ENCODE results near the gene ZNF503. TPM values are rescaled to one million over a fixed set of nuclear protein-coding genes. Genes with fewer than 3 reads are reported as not detected.

ZNF503 gene
- total RNA-seq, 4 donors from 2014 or later: 9.7 to 17.5 (median 14.8) TPM

DNA sequence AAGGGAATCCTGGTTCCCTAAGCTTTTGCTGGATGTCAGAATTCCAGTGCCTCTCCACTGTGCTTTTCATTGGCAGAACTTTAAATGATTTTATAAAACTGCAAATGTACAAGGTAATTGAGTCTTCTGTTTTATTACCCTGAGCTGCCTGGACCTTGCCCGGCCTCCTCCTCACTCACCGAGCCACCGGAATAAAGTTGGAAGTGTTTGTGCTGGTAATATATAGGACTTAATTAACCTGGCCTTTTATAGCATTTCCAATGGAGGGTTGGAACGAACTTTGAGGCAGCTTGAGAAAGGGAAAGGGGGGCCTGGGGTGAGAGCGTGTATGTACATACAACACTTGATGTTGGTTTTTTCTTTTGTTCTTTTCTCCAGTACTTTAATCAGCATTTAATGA is 43.4 kb downstream of the ZNF503 start:
- H3K27ac ChIP-seq: no peak overlapping the region
- peaks cover 0 to 4% (median 0%) of the 10 kb centered on the region in 3 donors for H3K9me3 ChIP-seq
- H3K4me1 ChIP-seq: peaks cover 0 to 13% (median 10%) of the 10 kb centered on the region in 3 donors
- H3K27me3 ChIP-seq: no peaks in the 10 kb centered on the region
- 93 to 95% methylated on average over 5 of the region's 5 CpGs for WGBS, 2 donors
- H3K4me3 ChIP-seq: no peak overlapping the region
- no peak for DNase-seq
- H3K36me3 ChIP-seq: no peaks in the 10 kb centered on the region
- intact Hi-C loops (cut with DNase I): no loop called here
- TF ChIP-seq CTCF (IDR thresholded peaks at IDR 0.05) (no peak), POLR2A (IDR thresholded peaks at IDR 0.05) (no peak)

DNA sequence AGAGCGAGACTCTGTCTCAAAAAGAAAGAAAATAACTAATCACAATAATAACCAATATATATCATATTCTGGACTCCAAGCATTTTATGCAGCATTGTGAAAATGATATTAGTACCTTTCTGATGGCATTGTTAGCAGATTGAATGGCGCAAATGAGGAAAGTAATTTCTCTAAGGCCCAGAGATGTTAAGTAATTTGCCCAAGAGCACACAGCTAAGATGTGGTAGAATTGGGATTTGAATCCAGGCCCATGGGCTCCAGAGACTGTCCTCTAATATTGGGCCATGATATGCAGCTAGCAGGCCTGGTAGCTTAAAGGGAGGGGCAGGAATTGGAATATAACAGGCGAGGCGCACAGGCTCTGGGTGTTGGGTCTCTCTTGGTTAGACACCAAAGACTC is 44.1 kb downstream of the ZNF503 start:
- no peak overlapping the region for H3K4me3 ChIP-seq
- 91 to 96% methylated on average over 4 of the region's 4 CpGs for WGBS, 2 donors
- intact Hi-C loops (cut with DNase I): no loop called here

GRCh38 chr10:75356484-75356883 is 45.1 kb downstream of the ZNF503 start:
- Histone ChIP-seq H3K9me3 (peaks cover 0 to 4% (median 0%) of the 10 kb centered on the region in 3 donors), H3K27me3 (no peaks in the 10 kb centered on the region), H3K36me3 (no peaks in the 10 kb centered on the region), H3K4me3 (no peak overlapping the region), H3K4me1 (peaks cover 0 to 13% (median 10%) of the 10 kb centered on the region in 3 donors), H3K27ac (no peak overlapping the region)
- TF ChIP-seq CTCF (IDR thresholded peaks at IDR 0.05) (no peak), POLR2A (IDR thresholded peaks at IDR 0.05) (no peak)
- DNase-seq: no peak
- intact Hi-C loops (cut with DNase I): no loop called here
- WGBS, 2 donors: 82 to 86% methylated on average over 2 to 6 of the region's 6 CpGs

More for the DNA sequence above, 44.1 kb downstream of the ZNF503 start:
- TF ChIP-seq CTCF (IDR thresholded peaks at IDR 0.05) (no peak), POLR2A (IDR thresholded peaks at IDR 0.05) (no peak)
- Histone ChIP-seq H3K27me3 (no peaks in the 10 kb centered on the region), H3K27ac (no peak overlapping the region), H3K4me1 (peaks cover 0 to 13% (median 10%) of the 10 kb centered on the region in 3 donors), H3K36me3 (no peaks in the 10 kb centered on the region), H3K9me3 (peaks cover 0 to 4% (median 0%) of the 10 kb centered on the region in 3 donors)
- DNase-seq: no peak

DNA sequence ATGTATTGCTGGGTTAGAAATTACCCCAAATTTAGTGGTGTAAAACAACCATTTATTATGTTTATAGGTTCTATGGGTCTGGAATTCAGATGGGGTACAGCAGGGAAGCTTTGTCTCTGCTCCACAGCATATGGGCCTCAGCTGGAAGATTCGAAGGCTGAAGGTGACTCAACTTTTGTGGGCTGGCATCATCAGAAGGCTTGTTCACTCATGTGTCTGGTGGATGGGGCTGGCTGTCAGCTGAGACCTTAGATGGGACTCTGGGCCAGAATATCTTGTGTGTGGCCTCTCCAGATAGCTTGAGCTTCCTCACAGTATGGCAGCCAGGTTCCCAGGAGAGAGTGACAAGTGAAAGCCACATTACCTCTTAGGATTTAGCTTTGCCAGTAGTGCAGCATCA is 45.9 kb downstream of the ZNF503 start:
- no peak overlapping the region for H3K4me3 ChIP-seq
- WGBS, 2 donors: 43 to 47% methylated on average over 1 of the region's 1 CpG
- peaks cover 0 to 4% (median 0%) of the 10 kb centered on the region in 3 donors for H3K9me3 ChIP-seq
- H3K4me1 ChIP-seq: peaks cover 0 to 13% (median 10%) of the 10 kb centered on the region in 3 donors
- intact Hi-C loops (cut with DNase I): no loop called here
- no peaks in the 10 kb centered on the region for H3K36me3 ChIP-seq
- no peak for DNase-seq
- no peaks in the 10 kb centered on the region for H3K27me3 ChIP-seq
- TF ChIP-seq POLR2A (IDR thresholded peaks at IDR 0.05) (no peak), CTCF (IDR thresholded peaks at IDR 0.05) (no peak)
- H3K27ac ChIP-seq: no peak overlapping the region

GRCh38 chr10:75353183-75353582 is 48.4 kb downstream of the ZNF503 start:
- WGBS, 2 donors: 37% methylated on average over 3 of the region's 7 CpGs
- no peaks in the 10 kb centered on the region for H3K36me3 ChIP-seq
- intact Hi-C loops (cut with DNase I): no loop called here
- no peaks in the 10 kb centered on the region for H3K27me3 ChIP-seq
- no peak for TF ChIP-seq CTCF (IDR thresholded peaks at IDR 0.05)
- no peak for TF ChIP-seq POLR2A (IDR thresholded peaks at IDR 0.05)
- H3K9me3 ChIP-seq: peaks cover 0 to 4% (median 0%) of the 10 kb centered on the region in 3 donors
- no peak overlapping the region for H3K27ac ChIP-seq
- no peaks in the 10 kb centered on the region for H3K4me1 ChIP-seq
- DNase-seq: no peak
- H3K4me3 ChIP-seq: no peak overlapping the region

Data from esophagus squamous epithelium (tissue), 5 donors.